Activated gamma-delta T cell treated with Interleukin-2 at 50 U/mL for 16 hours (primary cell): ENCODE data around the gene IPO13.
A peak's percentile ranks its signal among the peaks of the same experiment; 100 is the strongest.

Experiments
- DNase-seq: peaks from one replicate; pipeline ENCODE4 v3.0.0-alpha.2; 2020

The IPO13 gene

GRCh38 chr1:43930168-43930948 lies 16.4 kb upstream of the IPO13 start:
- DNase-seq: no peak

DNA sequence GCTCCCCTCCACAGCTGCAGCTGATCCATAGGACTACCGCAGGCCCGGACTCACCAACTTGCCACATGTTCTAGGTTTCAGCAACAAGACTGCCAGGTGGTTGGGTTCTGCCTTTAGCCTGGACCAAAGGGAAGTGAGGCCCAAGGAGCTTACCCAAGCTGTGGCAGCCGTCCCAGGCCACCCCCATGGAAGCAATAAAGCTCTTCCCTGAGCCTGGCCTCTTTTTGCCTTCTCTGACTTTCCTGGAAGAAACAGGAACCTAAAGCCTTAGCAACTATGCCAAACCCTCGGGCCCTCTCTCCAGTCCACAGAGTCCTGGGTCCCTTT lies 15.8 kb upstream of the IPO13 start:
- no peak for DNase-seq

DNA sequence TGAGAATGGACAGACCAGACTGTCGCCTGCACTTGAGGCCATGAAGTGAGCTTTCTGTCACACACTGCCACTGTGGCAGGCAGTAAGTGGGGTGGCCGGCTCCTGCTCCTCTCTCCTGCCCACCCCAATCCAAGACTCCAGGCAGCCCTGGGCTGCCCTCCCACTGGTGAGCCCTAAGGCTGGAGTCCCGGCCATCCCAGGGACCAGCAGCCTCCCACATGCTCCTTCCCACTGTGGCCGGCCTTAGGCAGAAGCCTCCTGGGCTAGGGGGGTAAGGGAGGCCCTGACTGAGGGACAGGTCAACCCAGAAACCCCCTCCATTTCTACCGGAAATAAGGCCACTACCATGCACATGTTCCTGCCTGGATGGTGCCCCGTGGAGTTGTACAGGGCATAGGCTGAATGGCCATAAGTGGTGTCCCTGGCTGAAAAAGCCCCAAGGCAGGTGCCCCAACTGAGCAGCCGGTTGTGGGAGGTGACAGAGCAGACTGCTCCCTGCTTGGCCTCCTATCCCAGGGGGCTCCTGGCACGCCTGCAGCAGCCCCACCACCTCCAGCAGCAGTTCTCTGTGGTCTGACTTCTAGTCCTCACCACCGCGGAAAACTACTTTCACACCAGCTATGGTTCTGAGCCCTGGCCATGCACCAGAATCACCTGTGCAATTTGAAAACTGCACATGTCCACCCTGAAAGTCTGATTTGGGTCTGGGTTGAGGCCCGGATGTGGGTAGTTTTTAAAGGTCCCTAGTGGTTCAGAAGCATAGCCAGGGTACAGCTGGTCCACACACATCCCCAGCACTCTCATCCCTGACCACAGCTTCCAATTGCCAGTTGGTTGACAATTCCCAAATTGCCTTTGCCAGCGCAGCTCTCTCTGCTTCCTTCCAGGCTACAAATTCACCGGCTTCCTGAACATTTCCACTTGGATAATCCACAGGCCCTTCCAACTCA lies 14.8 kb upstream of the IPO13 start:
- no peak for DNase-seq

GRCh38 chr1:43932786-43933385 lies 13.9 kb upstream of the IPO13 start:
- DNase-seq: no peak

GRCh38 chr1:43933386-43934100 lies 13.2 kb upstream of the IPO13 start, which contains the start of gene ARTN:
Gene ARTN, plus strand, starts transcription at chr1:43933801. Its CDS starts 1,856 bp downstream, at chr1:43935657.
- DNase-seq: no peak

- DNase-seq: peak; percentile 41
Measured at GRCh38 chr1:43934101-43934985, 12.4 kb upstream of the IPO13 start.

GRCh38 chr1:43934986-43935324 lies 11.8 kb upstream of the IPO13 start:
- DNase-seq: no peak

DNA sequence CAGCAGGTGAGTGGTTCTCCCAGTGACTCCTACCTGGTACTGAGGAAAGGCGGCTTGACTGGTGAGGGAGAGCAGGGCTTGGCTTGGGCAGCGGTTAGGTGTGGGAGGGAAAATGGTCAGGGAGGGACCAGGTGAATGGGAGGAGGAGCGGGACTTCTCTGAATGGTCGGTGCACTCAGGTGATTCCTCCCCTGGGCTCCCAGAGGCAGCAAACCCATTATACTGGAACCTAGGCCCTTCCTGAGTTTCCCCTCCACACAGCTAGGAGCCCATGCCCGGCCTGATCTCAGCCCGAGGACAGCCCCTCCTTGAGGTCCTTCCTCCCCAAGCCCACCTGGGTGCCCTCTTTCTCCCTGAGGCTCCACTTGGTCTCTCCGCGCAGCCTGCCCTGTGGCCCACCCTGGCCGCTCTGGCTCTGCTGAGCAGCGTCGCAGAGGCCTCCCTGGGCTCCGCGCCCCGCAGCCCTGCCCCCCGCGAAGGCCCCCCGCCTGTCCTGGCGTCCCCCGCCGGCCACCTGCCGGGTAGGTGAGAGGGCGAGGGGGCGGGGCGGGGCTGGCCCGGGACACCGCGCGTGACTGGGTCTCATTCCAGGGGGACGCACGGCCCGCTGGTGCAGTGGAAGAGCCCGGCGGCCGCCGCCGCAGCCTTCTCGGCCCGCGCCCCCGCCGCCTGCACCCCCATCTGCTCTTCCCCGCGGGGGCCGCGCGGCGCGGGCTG lies 10.9 kb upstream of the IPO13 start:
- DNase-seq: no peak

DNA sequence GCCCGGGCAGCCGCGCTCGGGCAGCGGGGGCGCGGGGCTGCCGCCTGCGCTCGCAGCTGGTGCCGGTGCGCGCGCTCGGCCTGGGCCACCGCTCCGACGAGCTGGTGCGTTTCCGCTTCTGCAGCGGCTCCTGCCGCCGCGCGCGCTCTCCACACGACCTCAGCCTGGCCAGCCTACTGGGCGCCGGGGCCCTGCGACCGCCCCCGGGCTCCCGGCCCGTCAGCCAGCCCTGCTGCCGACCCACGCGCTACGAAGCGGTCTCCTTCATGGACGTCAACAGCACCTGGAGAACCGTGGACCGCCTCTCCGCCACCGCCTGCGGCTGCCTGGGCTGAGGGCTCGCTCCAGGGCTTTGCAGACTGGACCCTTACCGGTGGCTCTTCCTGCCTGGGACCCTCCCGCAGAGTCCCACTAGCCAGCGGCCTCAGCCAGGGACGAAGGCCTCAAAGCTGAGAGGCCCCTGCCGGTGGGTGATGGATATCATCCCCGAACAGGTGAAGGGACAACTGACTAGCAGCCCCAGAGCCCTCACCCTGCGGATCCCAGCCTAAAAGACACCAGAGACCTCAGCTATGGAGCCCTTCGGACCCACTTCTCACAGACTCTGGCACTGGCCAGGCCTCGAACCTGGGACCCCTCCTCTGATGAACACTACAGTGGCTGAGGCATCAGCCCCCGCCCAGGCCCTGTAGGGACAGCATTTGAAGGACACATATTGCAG lies 10.2 kb upstream of the IPO13 start:
- DNase-seq: no peak

DNA sequence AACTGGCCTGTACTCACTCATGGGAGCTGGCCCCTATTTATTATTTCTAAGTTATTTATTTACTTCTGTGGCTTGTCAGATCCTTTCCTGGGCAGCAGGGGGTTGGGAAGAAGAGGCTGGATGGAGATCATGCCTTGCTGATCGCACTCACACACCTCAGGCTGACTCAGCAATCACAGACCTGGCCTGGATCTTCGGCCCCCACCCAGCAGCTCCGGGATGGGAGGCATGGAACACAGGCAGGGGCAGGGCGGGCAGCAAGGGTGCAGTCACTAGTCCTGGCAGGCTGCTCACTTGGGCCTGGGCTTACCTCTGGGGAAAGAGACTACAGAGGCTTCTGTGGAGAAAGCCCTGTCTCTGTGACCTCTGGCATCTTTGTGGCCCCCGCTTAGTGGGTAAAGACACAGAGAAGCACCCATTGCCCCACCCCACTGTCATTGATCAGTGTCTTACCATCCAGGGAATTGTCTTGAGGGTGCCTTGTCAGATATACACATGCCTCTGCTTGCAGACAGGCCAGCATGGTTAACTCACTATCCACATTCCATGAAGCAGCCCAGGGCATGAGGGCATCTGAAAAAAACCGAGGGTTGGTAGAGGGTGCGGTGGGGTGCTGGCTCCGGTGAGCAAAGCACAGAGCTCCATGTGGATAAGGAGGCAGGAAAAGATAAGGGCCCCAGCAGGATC lies 9.4 kb upstream of the IPO13 start:
- no peak for DNase-seq

DNA sequence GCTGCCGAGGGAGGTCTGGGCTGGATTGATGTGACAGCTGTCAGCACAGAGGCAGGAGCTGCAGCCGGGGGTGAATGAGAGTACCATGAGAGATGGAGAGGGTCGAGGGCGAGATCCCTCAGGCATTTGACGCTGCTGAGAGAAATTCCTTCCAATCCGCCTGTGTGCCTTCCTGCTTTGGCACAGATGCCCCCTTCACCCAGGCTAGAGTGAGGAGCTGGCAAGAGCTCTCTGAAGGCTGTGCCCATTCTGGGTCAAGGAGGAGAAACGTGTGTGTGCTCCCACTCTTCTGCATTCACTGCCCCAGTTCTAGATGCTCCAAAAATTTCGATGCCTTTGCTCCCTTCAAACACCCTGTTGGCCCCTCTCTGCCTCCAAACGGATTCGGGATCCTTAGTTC lies 8.4 kb upstream of the IPO13 start:
- DNase-seq: no peak

GRCh38 chr1:43938892-43939587 lies 7.7 kb upstream of the IPO13 start:
- no peak for DNase-seq

DNA sequence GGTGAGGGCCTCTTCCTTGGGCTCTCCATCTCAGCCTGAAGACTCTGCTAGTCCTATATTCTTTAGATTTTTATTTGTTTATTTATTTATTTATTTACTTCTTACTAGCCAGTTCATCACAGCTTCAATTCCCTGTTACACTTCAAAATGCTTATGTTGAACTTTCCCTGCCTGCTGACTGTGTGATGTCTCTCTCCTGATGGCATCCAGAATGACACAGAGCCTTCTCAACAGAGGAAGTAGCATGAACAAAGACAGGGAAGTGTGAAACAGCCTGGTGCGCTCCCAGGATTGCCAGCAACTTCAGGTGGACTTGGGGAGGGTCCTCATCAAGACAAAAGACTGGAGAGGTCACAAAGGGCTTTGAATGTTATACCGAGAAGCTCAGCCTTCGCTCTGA lies 4.3 kb upstream of the IPO13 start:
- no peak for DNase-seq

DNA sequence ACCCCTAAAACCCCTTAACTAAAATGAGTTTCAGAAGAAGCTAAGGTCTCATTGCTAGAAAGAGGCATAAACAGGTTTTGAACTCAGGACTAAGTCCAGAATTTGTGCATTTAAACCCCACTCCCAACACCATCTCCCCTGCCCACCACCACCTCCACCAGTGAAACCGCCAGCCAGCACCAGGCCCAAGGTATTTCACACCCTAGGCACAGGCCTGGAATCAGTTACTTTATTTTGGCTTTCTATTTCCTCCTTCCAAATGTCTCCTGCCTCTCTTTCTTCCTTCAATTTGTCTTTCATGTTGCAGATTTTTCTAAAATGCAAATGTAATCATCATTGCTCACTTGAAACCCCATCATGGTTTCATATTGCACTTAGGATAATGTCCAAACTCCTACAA lies 1.9 kb upstream of the IPO13 start:
- DNase-seq: no peak

GRCh38 chr1:43945674-43946235 lies 995 bp upstream of the IPO13 start:
- DNase-seq: no peak

GRCh38 chr1:43947061-43947873 lies 517 bp downstream of the IPO13 start:
- DNase-seq: no peak

DNA sequence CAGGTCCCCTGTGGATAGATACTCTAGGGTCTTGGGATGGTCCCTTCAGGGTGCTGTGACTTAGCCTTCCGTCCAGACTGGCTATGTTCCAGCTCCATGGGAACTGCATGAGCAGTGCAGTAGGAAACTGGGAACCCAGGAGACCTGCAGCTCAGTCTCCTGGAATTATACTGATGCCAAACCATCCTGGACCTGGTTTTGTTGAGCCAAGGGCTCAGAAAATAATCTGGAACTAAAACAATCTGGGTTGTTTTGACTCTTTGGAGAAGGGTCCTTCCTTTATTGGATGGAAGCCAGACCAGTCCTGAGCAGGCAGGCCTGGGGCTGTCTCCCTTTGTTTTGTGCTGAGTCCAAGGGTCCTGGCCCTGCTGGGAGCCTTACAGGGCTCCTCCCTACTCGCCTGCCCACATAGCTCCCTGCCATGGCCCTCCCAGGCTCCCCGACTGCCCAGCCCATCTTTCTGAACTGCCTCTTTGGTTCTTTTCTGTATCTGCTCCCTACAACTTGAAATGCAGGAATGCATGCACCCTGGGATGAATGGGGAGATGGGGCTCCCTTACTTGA lies 1.2 kb downstream of the IPO13 start:
- no peak for DNase-seq

- DNase-seq: no peak
Measured at GRCh38 chr1:43949678-43950077, 2.9 kb downstream of the IPO13 start.
